HEK293 (cell line): ENCODE results near the gene DMD.

Source experiments
- CTCF ChIA-PET: fragments of 350-600 bp; formaldehyde crosslinking; extraction: SDS; loops from one replicate; lab custom pipeline; 2021; ENCODE audit warnings: antibody characterized with exemption; lab: Yijun Ruan, JAX
- POLR2A ChIA-PET: fragments of 300-600 bp; formaldehyde crosslinking; extraction: SDS; loops from one replicate; lab custom pipeline; 2020; ENCODE audit warnings: antibody characterized with exemption, inconsistent platforms; lab: Yijun Ruan, JAX
- H3K27ac ChIP-seq: fragments of 200-500 bp; sonication (Bioruptor generic); 2 replicates; pipeline ENCODE4 v1.5.1; 2014; ENCODE audit warnings: low read depth, low read length, control low read depth, inconsistent platforms; ENCODE audit errors: extremely low read depth
- H3K36me3 ChIP-seq, 2 experiments: fragments of 200-500 bp in 1 of 2; sonication (Bioruptor generic) in 1 of 2; 1 replicate in 1 of 2; 2 replicates in 1 of 2; pipeline ENCODE4 v1.5.1; 2014 to 2017; ENCODE audit warnings: inconsistent platforms in 2 of 2, low read length in 2 of 2; ENCODE audit not compliant: control insufficient read depth in 2 of 2, insufficient read depth in 1 of 2
- H3K4me1 ChIP-seq: fragments of 200-500 bp; sonication (Bioruptor generic); 2 replicates; pipeline ENCODE4 v1.5.1; 2014; ENCODE audit warnings: mild to moderate bottlenecking, low read length, inconsistent platforms; ENCODE audit not compliant: control insufficient read depth, insufficient read depth
- H3K4me3 ChIP-seq: 2 replicates; pipeline ENCODE4 v1.5.1; 2011; ENCODE audit warnings: low read depth, mild to moderate bottlenecking, control low read depth, low read length, moderate library complexity
- H3K9me3 ChIP-seq: fragments of 200-500 bp; sonication (Bioruptor generic); 2 replicates; pipeline ENCODE4 v1.5.1; 2014; ENCODE audit warnings: low read depth, low read length, inconsistent platforms; ENCODE audit not compliant: control insufficient read depth, insufficient read depth
- AEBP2 ChIP-seq: fragments of 450-650 bp; formaldehyde crosslinking; IDR thresholded peaks from 2 replicates; pipeline ENCODE4 v1.5.1; 2016; ENCODE audit warnings: missing biosample characterization, missing genetic modification characterization, borderline replicate concordance
- BCL6B ChIP-seq: fragments of 450-650 bp; formaldehyde crosslinking; IDR thresholded peaks from 2 replicates; pipeline ENCODE4 v1.5.1; 2017; ENCODE audit warnings: missing biosample characterization, missing genetic modification characterization
- FEZF1 ChIP-seq: fragments of 450-650 bp; formaldehyde crosslinking; IDR thresholded peaks from 2 replicates; pipeline ENCODE4 v1.5.1; 2016; ENCODE audit warnings: missing biosample characterization, missing genetic modification characterization
- KLF10 ChIP-seq: fragments of 450-650 bp; IDR thresholded peaks from 2 replicates; pipeline ENCODE4 v1.5.1; 2018; ENCODE audit warnings: missing biosample characterization, mild to moderate bottlenecking, missing genetic modification characterization
- KLF9 ChIP-seq: fragments of 450-650 bp; formaldehyde crosslinking; IDR thresholded peaks from 2 replicates; pipeline ENCODE4 v1.5.1; 2016; ENCODE audit warnings: missing biosample characterization, missing genetic modification characterization, low read depth
- MEIS1 ChIP-seq: sonication (generic); formaldehyde crosslinking; IDR thresholded peaks from 2 replicates; pipeline ENCODE4 v1.8.1; 2022; ENCODE audit warnings: missing genetic modification reagents, mild to moderate bottlenecking, borderline replicate concordance
- MYNN ChIP-seq: fragments of 450-650 bp; formaldehyde crosslinking; IDR thresholded peaks from 2 replicates; pipeline ENCODE4 v1.5.1; 2016; ENCODE audit warnings: missing biosample characterization, missing genetic modification characterization, borderline replicate concordance
- MZF1 ChIP-seq: fragments of 450-650 bp; formaldehyde crosslinking; IDR thresholded peaks from 2 replicates; pipeline ENCODE4 v1.5.1; 2017; ENCODE audit warnings: missing biosample characterization, missing genetic modification characterization, borderline replicate concordance
- OSR2 ChIP-seq: fragments of 450-650 bp; formaldehyde crosslinking; IDR thresholded peaks from 2 replicates; pipeline ENCODE4 v1.5.1; 2016; ENCODE audit warnings: missing biosample characterization, missing genetic modification characterization
- REST ChIP-seq: fragments of 450-650 bp; formaldehyde crosslinking; IDR thresholded peaks from 2 replicates; pipeline ENCODE4 v1.5.1; 2016; ENCODE audit warnings: missing biosample characterization, missing genetic modification characterization
- SETDB1 ChIP-seq: IDR thresholded peaks from one replicate; pipeline ENCODE4 v1.6.1; 2017; ENCODE audit warnings: mild to moderate bottlenecking, low read length, moderate library complexity, mixed read lengths; ENCODE audit not compliant: insufficient read length
- WT1 ChIP-seq: fragments of 450-650 bp; formaldehyde crosslinking; IDR thresholded peaks from 2 replicates; pipeline ENCODE4 v1.5.1; 2016; ENCODE audit warnings: missing biosample characterization, missing genetic modification characterization
- ZNF16 ChIP-seq: fragments of 450-650 bp; formaldehyde crosslinking; IDR thresholded peaks from 2 replicates; pipeline ENCODE4 v1.5.1; 2016; ENCODE audit warnings: low read depth, missing biosample characterization, missing genetic modification characterization
- ZNF184 ChIP-seq: fragments of 450-650 bp; IDR thresholded peaks from 2 replicates; pipeline ENCODE4 v1.5.1; 2018; ENCODE audit warnings: missing biosample characterization, mild to moderate bottlenecking, missing genetic modification characterization
- ZNF214 ChIP-seq: fragments of 450-650 bp; formaldehyde crosslinking; IDR thresholded peaks from 2 replicates; pipeline ENCODE4 v1.5.1; 2017; ENCODE audit warnings: missing biosample characterization, mild to moderate bottlenecking, missing genetic modification characterization, borderline replicate concordance
- ZNF280C ChIP-seq: fragments of 450-650 bp; formaldehyde crosslinking; IDR thresholded peaks from 2 replicates; pipeline ENCODE4 v1.5.1; 2016; ENCODE audit warnings: missing biosample characterization, missing genetic modification characterization
- ZNF433 ChIP-seq: fragments of 450-650 bp; formaldehyde crosslinking; IDR thresholded peaks from 2 replicates; pipeline ENCODE4 v1.5.1; 2016; ENCODE audit warnings: missing biosample characterization, missing genetic modification characterization, low read depth
- ZNF521 ChIP-seq: fragments of 450-650 bp; formaldehyde crosslinking; IDR thresholded peaks from 2 replicates; pipeline ENCODE4 v1.5.1; 2017; ENCODE audit warnings: missing biosample characterization, mild to moderate bottlenecking, missing genetic modification characterization
- ZNF548 ChIP-seq: fragments of 450-650 bp; formaldehyde crosslinking; IDR thresholded peaks from 2 replicates; pipeline ENCODE4 v1.5.1; 2016; ENCODE audit warnings: missing biosample characterization, missing genetic modification characterization
- ZNF561 ChIP-seq: fragments of 450-650 bp; IDR thresholded peaks from 2 replicates; pipeline ENCODE4 v1.5.1; 2018; ENCODE audit warnings: missing biosample characterization, missing genetic modification characterization, borderline replicate concordance
- ZNF664 ChIP-seq: fragments of 450-650 bp; formaldehyde crosslinking; IDR thresholded peaks from 2 replicates; pipeline ENCODE4 v1.5.1; 2016; ENCODE audit warnings: missing biosample characterization, missing genetic modification characterization
- ZNF76 ChIP-seq: fragments of 450-650 bp; formaldehyde crosslinking; IDR thresholded peaks from 2 replicates; pipeline ENCODE4; 2016; ENCODE audit warnings: low read depth, missing biosample characterization, missing genetic modification characterization, borderline replicate concordance
- ZNF776 ChIP-seq: fragments of 450-650 bp; formaldehyde crosslinking; IDR thresholded peaks from 2 replicates; pipeline ENCODE4 v1.5.0; 2017; ENCODE audit warnings: missing biosample characterization, missing genetic modification characterization, borderline replicate concordance
- ZXDB ChIP-seq: fragments of 450-650 bp; formaldehyde crosslinking; IDR thresholded peaks from 2 replicates; pipeline ENCODE4 v1.5.1; 2016; ENCODE audit warnings: missing biosample characterization, missing genetic modification characterization
- TF ChIP-seq, protein P1 (sequence below): fragments of 450-650 bp; formaldehyde crosslinking; IDR thresholded peaks from 2 replicates; pipeline ENCODE4 v1.5.1; 2017; ENCODE audit warnings: missing biosample characterization, mild to moderate bottlenecking, missing genetic modification characterization, moderate library complexity

DMD gene

GRCh38 chrX:31190221-31190975 lies 2021.0 kb downstream of the DMD start:
- peaks cover 6 to 11% of the 10 kb centered on the region in 2 experiments for H3K36me3 ChIP-seq
- no peak for TF ChIP-seq ZNF776 (tag by site-specific recombination)
- no peak for TF ChIP-seq REST (tag by site-specific recombination)
- TF ChIP-seq MYNN (tag by site-specific recombination): no peak
- no peak for TF ChIP-seq ZNF561 (tag by site-specific recombination)
- no peak for TF ChIP-seq ZNF184
- TF ChIP-seq ZNF433 (tag by site-specific recombination): no peak
- no peak for TF ChIP-seq ZNF521
- no peak for TF ChIP-seq ZNF214 (tag by site-specific recombination)
- TF ChIP-seq, protein P1, sequence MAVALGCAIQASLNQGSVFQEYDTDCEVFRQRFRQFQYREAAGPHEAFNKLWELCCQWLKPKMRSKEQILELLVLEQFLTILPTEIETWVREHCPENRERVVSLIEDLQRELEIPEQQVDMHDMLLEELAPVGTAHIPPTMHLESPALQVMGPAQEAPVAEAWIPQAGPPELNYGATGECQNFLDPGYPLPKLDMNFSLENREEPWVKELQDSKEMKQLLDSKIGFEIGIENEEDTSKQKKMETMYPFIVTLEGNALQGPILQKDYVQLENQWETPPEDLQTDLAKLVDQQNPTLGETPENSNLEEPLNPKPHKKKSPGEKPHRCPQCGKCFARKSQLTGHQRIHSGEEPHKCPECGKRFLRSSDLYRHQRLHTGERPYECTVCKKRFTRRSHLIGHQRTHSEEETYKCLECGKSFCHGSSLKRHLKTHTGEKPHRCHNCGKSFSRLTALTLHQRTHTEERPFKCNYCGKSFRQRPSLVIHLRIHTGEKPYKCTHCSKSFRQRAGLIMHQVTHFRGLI: no peak
- TF ChIP-seq ZNF548 (tag by site-specific recombination): no peak
- no peak for TF ChIP-seq AEBP2
- TF ChIP-seq, all 188 proteins: peak for 0
- no peaks in the 10 kb centered on the region for H3K4me1 ChIP-seq
- no peak overlapping the region for H3K4me3 ChIP-seq
- no peak overlapping the region for H3K27ac ChIP-seq
- CTCF ChIA-PET: no interaction called here
- H3K9me3 ChIP-seq: no peaks in the 10 kb centered on the region
- POLR2A ChIA-PET: no interaction called here

GRCh38 chrX:31186693-31187338 lies 2024.5 kb downstream of the DMD start:
- Histone ChIP-seq H3K4me3 (no peak overlapping the region), H3K36me3 (peaks cover 6 to 9% of the 10 kb centered on the region in 2 experiments)
- POLR2A ChIA-PET: no interaction called here

DNA sequence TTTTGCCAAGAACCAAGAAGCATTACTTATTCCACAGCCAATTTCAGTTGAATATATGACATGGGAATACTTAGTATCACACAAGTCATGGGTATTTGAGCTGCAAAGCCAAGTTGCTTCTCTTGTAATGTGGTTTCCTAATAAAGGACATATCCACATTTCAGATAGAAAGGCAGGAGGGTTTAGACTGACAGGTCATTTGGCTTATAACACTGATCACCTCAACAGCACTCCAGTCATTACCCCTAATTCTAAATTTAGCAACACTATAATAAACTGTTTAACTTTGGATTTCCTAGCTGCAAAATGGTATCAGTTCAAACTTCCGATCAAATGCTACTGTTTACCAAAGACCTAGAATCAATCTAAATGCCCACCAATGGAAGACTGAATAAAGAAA lies 2025.5 kb downstream of the DMD start:
- H3K36me3 ChIP-seq: peaks cover 6 to 9% of the 10 kb centered on the region in 2 experiments
- H3K27ac ChIP-seq: no peak overlapping the region
- ChIA-PET POLR2A (no interaction called here), CTCF (no interaction called here)
- no peaks in the 10 kb centered on the region for H3K9me3 ChIP-seq
- H3K4me1 ChIP-seq: no peaks in the 10 kb centered on the region
- H3K4me3 ChIP-seq: no peak overlapping the region
- TF ChIP-seq ZNF16 (tag by site-specific recombination) (no peak), OSR2 (tag by site-specific recombination) (no peak), BCL6B (no peak), ZNF280C (tag by site-specific recombination) (no peak), ZXDB (tag by site-specific recombination) (no peak), ZNF664 (tag by site-specific recombination) (no peak), KLF10 (tag by site-specific recombination) (no peak)

More at GRCh38 chrX:31186693-31187338, 2024.5 kb downstream of the DMD start:
- CTCF ChIA-PET: no interaction called here
- Histone ChIP-seq H3K9me3 (no peaks in the 10 kb centered on the region), H3K4me1 (no peaks in the 10 kb centered on the region), H3K27ac (no peak overlapping the region)
- no peak for TF ChIP-seq KLF9 (tag by site-specific recombination)
- no peak for TF ChIP-seq SETDB1
- TF ChIP-seq MZF1 (tag by site-specific recombination): no peak
- no peak for TF ChIP-seq FEZF1
- no peak for TF ChIP-seq WT1 (tag by site-specific recombination)
- TF ChIP-seq MEIS1 (CRISPR knock-in tag): no peak
- no peak for TF ChIP-seq ZNF76 (tag by site-specific recombination)
